NCI-H2227 treated with DMSO at 0.1 percent for 48 hours (cell line): ENCODE results near the gene TAL1.
"Not testable (repeated sequence)": the region's sequence is repeated elsewhere in the genome, so short reads cannot be mapped to it uniquely, and the experiment has no call there.

ENCODE experiments used
- DNase-seq: peaks from one replicate; lab custom pipeline; 2025; lab: John Stamatoyannopoulos, UW

Gene TAL1

GRCh38 chr1:47212636-47213229 lies 19.3 kb downstream of the TAL1 start:
- DNase-seq, result no peak

- DNase-seq, result peak; percentile 22
Measured at GRCh38 chr1:47211796-47212269, 20.2 kb downstream of the TAL1 start.

- no peak for DNase-seq
Measured at GRCh38 chr1:47210666-47211065, 21.4 kb downstream of the TAL1 start.

- DNase-seq, result no peak
Measured at GRCh38 chr1:47209725-47210325, 22.2 kb downstream of the TAL1 start.

GRCh38 chr1:47209091-47209490 lies 22.9 kb downstream of the TAL1 start:
- no peak for DNase-seq

GRCh38 chr1:47208374-47208850 lies 23.6 kb downstream of the TAL1 start:
- no peak for DNase-seq

- DNase-seq, result no peak
Measured at GRCh38 chr1:47207803-47208373, 24.1 kb downstream of the TAL1 start.

GRCh38 chr1:47205918-47206317 lies 26.1 kb downstream of the TAL1 start:
- DNase-seq, result no peak

- DNase-seq, result not testable (repeated sequence)
Measured at GRCh38 chr1:47203504-47203903, 28.5 kb downstream of the TAL1 start.

- DNase-seq, result no peak
Measured at GRCh38 chr1:47201179-47201578, 30.8 kb downstream of the TAL1 start.

GRCh38 chr1:47198214-47198613 lies 33.8 kb downstream of the TAL1 start:
- DNase-seq, result no peak

- no peak for DNase-seq
Measured at GRCh38 chr1:47196622-47197021, 35.4 kb downstream of the TAL1 start.

- not testable (repeated sequence) for DNase-seq
Measured at GRCh38 chr1:47195981-47196380, 36.0 kb downstream of the TAL1 start.

GRCh38 chr1:47194311-47194710 lies 37.7 kb downstream of the TAL1 start:
- no peak for DNase-seq

- not testable (repeated sequence) for DNase-seq
Measured at GRCh38 chr1:47193496-47193895, 38.5 kb downstream of the TAL1 start.

GRCh38 chr1:47192458-47193384 lies 39.3 kb downstream of the TAL1 start:
- DNase-seq, result peak; percentile 63

- no peak for DNase-seq
Measured at GRCh38 chr1:47191940-47192457, 40.0 kb downstream of the TAL1 start.

- DNase-seq, result no peak
Measured at GRCh38 chr1:47190857-47191256, 41.2 kb downstream of the TAL1 start.

GRCh38 chr1:47190509-47190855 lies 41.5 kb downstream of the TAL1 start:
- no peak for DNase-seq

GRCh38 chr1:47189844-47190508 lies 42.0 kb downstream of the TAL1 start, which contains the start of gene PDZK1IP1:
Gene PDZK1IP1, minus strand, starts transcription at chr1:47190036. Its CDS starts 104 bp downstream, at chr1:47189932.
- DNase-seq, result no peak
